GM15510 (cell line): ENCODE results near the gene S100A3.

Experiments
- POLR2A ChIP-seq: IDR thresholded peaks from 3 replicates; pipeline ENCODE4 v1.6.1; 2011; ENCODE audit warnings: borderline replicate concordance; ENCODE audit not compliant: insufficient read length; ENCODE audit errors: extremely low read depth

The S100A3 gene

GRCh38 chr1:153542956-153543711 is 5.9 kb downstream of the S100A3 start:
- no peak for TF ChIP-seq POLR2A

GRCh38 chr1:153541641-153542590 is 7.1 kb downstream of the S100A3 start:
- no peak for TF ChIP-seq POLR2A

- TF ChIP-seq POLR2A, result no peak
Measured at GRCh38 chr1:153540394-153541361, 8.4 kb downstream of the S100A3 start, which contains the start of gene S100A5. Gene S100A5 (minus strand): TSS chr1:153540934. CDS start chr1:153540191, 743 bp downstream.

- no peak for TF ChIP-seq POLR2A
Measured at GRCh38 chr1:153539395-153540093, 9.5 kb downstream of the S100A3 start.

GRCh38 chr1:153538315-153538821 is 10.7 kb downstream of the S100A3 start:
- no peak for TF ChIP-seq POLR2A

GRCh38 chr1:153537376-153537730 is 11.7 kb downstream of the S100A3 start:
- TF ChIP-seq POLR2A, result no peak

- no peak for TF ChIP-seq POLR2A
Measured at GRCh38 chr1:153536671-153537375, 12.2 kb downstream of the S100A3 start.

- peak; percentile 55 for TF ChIP-seq POLR2A
Measured at GRCh38 chr1:153536012-153536670, 12.9 kb downstream of the S100A3 start.

GRCh38 chr1:153535242-153536011 is 13.6 kb downstream of the S100A3 start, which contains the start of gene S100A6:
Gene S100A6 (minus strand): TSS chr1:153535991. CDS start chr1:153535339, 652 bp downstream.
- peak; percentile 23 for TF ChIP-seq POLR2A

- no peak for TF ChIP-seq POLR2A
Measured at GRCh38 chr1:153534925-153535241, 14.2 kb downstream of the S100A3 start.

GRCh38 chr1:153534226-153534924 is 14.7 kb downstream of the S100A3 start:
- TF ChIP-seq POLR2A, result no peak
